HG02884 (cell line): ENCODE results near the gene DENND11.
A peak's percentile ranks its signal among the peaks of the same experiment; 100 is the strongest.

Experiments used
- ATAC-seq: cut with Tn5 transposase; IDR thresholded peaks from one replicate; pipeline ENCODE4 v1.9.1; 2021; ENCODE audit warnings: mild to moderate bottlenecking, moderate library complexity; ENCODE audit not compliant: unreplicated experiment

Gene DENND11

GRCh38 chr7:141702047-141702567 lies at the start of gene DENND11:
Gene DENND11 (minus strand): TSS chr7:141702166. CDS start chr7:141702153, 13 bp downstream.
- ATAC-seq, result peak; percentile 64

GRCh38 chr7:141748396-141748795 lies 46.4 kb upstream of the DENND11 start:
- no peak for ATAC-seq

GRCh38 chr7:141744131-141744530 lies 42.2 kb upstream of the DENND11 start:
- ATAC-seq, result no peak

- no peak for ATAC-seq
Observed at GRCh38 chr7:141742229-141742628, 40.3 kb upstream of the DENND11 start.

- no peak for ATAC-seq
Observed at GRCh38 chr7:141739250-141739649, 37.3 kb upstream of the DENND11 start.

- no peak for ATAC-seq
Observed at GRCh38 chr7:141738592-141739013, 36.6 kb upstream of the DENND11 start.

- ATAC-seq, result peak; percentile 90
Observed at GRCh38 chr7:141737836-141738591, 36.0 kb upstream of the DENND11 start, which contains the start of gene SSBP1. Gene SSBP1 (plus strand): TSS chr7:141738358. CDS start chr7:141739167, 809 bp downstream.

- no peak for ATAC-seq
Observed at GRCh38 chr7:141737118-141737835, 35.3 kb upstream of the DENND11 start.

- ATAC-seq, result no peak
Observed at GRCh38 chr7:141731476-141732149, 29.6 kb upstream of the DENND11 start.

GRCh38 chr7:141729020-141729419 lies 27.1 kb upstream of the DENND11 start:
- ATAC-seq, result no peak

- ATAC-seq, result no peak
Observed at GRCh38 chr7:141722529-141722928, 20.6 kb upstream of the DENND11 start.

GRCh38 chr7:141717450-141717849 lies 15.5 kb upstream of the DENND11 start:
- ATAC-seq, result no peak

GRCh38 chr7:141715794-141716689 lies 14.1 kb upstream of the DENND11 start:
- no peak for ATAC-seq

- no peak for ATAC-seq
Observed at GRCh38 chr7:141715018-141715417, 13.1 kb upstream of the DENND11 start.

- ATAC-seq, result no peak
Observed at GRCh38 chr7:141714571-141714970, 12.6 kb upstream of the DENND11 start.

GRCh38 chr7:141713890-141714289 lies 11.9 kb upstream of the DENND11 start:
- no peak for ATAC-seq

GRCh38 chr7:141712603-141713255 lies 10.8 kb upstream of the DENND11 start:
- no peak for ATAC-seq

GRCh38 chr7:141710301-141710700 lies 8.3 kb upstream of the DENND11 start:
- ATAC-seq, result no peak

- no peak for ATAC-seq
Observed at GRCh38 chr7:141709749-141710148, 7.8 kb upstream of the DENND11 start.

- no peak for ATAC-seq
Observed at GRCh38 chr7:141709318-141709717, 7.4 kb upstream of the DENND11 start.
